HG02763 (cell line): ENCODE measurements around the gene IQCK.
"Not testable (repeated sequence)": the region's sequence is repeated elsewhere in the genome, so short reads cannot be mapped to it uniquely, and the experiment has no call there.

Experiments
- ATAC-seq: cut with Tn5 transposase; IDR thresholded peaks from one replicate; pipeline ENCODE4 v1.9.1; 2021; ENCODE audit warnings: mild to moderate bottlenecking, moderate library complexity; ENCODE audit not compliant: unreplicated experiment

IQCK gene

GRCh38 chr16:19717741-19718623 lies at the start of gene IQCK, which contains the start of gene KNOP1:
Gene IQCK (plus strand): TSS chr16:19718271. CDS start chr16:19718307, 36 bp downstream.
Gene KNOP1 (minus strand): TSS chr16:19718227. CDS start chr16:19715035, 3,192 bp downstream.
- ATAC-seq = peak; percentile 95

- ATAC-seq = no peak
Measured at GRCh38 chr16:19672378-19672777, 45.7 kb upstream of the IQCK start.

GRCh38 chr16:19674485-19674884 lies 43.6 kb upstream of the IQCK start:
- no peak for ATAC-seq

GRCh38 chr16:19677402-19677801 lies 40.7 kb upstream of the IQCK start:
- no peak for ATAC-seq

GRCh38 chr16:19678804-19679203 lies 39.3 kb upstream of the IQCK start:
- ATAC-seq = no peak

- not testable (repeated sequence) for ATAC-seq
Measured at GRCh38 chr16:19679281-19679680, 38.8 kb upstream of the IQCK start.

GRCh38 chr16:19680881-19681340 lies 37.2 kb upstream of the IQCK start:
- no peak for ATAC-seq

- ATAC-seq = no peak
Measured at GRCh38 chr16:19681637-19682036, 36.4 kb upstream of the IQCK start.

- ATAC-seq = no peak
Measured at GRCh38 chr16:19683453-19684236, 34.4 kb upstream of the IQCK start.

GRCh38 chr16:19685176-19685575 lies 32.9 kb upstream of the IQCK start:
- no peak for ATAC-seq

GRCh38 chr16:19687279-19687678 lies 30.8 kb upstream of the IQCK start:
- no peak for ATAC-seq

GRCh38 chr16:19688396-19689024 lies 29.6 kb upstream of the IQCK start:
- ATAC-seq = no peak

GRCh38 chr16:19689342-19689741 lies 28.7 kb upstream of the IQCK start:
- no peak for ATAC-seq

GRCh38 chr16:19690196-19690595 lies 27.9 kb upstream of the IQCK start:
- ATAC-seq = no peak

GRCh38 chr16:19691161-19691711 lies 26.8 kb upstream of the IQCK start:
- no peak for ATAC-seq

- ATAC-seq = no peak
Measured at GRCh38 chr16:19694989-19695388, 23.1 kb upstream of the IQCK start.

- no peak for ATAC-seq
Measured at GRCh38 chr16:19696328-19696727, 21.7 kb upstream of the IQCK start.

- no peak for ATAC-seq
Measured at GRCh38 chr16:19696961-19697360, 21.1 kb upstream of the IQCK start.

- no peak for ATAC-seq
Measured at GRCh38 chr16:19697756-19698318, 20.2 kb upstream of the IQCK start.
